HG03575 (cell line): ENCODE results near the gene TGM2.

Experiments used
- ATAC-seq: cut with Tn5 transposase; IDR thresholded peaks from one replicate; pipeline ENCODE4 v1.9.1; 2021; ENCODE audit not compliant: unreplicated experiment, insufficient number of reproducible peaks, low FRiP score; ENCODE audit errors: extremely low read depth

The TGM2 gene

DNA sequence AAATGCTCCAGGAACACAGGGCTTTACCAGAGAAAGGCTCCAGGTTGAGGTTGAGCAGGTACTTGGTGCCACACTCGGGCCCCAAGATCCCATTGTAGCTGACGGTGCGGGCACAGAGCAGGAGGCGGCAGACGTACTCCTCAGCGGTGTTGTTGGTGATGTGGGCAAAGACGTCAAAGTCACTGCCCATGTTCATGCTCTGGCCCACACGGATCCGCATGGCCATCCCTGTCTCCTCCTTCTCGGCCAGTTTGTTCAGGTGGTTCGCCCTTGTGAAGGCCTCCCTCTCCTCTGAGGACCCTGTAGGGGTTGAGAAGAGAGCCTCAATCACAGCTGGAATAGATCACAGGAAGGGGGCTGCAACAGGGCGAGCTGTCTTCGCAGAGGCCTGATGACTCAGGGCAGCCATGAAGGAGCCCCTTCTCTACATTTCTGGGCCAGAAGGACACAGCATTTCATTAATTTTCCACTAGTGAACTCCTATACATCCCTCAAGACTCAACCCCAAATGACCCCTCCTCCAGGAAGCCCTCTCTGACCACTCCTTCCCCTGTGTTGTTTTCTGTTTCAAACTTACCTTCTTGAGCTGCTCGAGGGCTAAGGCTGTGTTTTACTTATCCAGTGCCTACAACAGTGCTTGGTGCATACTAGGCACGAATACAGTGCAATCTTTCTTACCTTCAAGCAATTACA, 26.8 kb downstream of the TGM2 start:
- no peak for ATAC-seq

- ATAC-seq = no peak
Measured at GRCh38 chr20:38137441-38138037, 27.5 kb downstream of the TGM2 start.

DNA sequence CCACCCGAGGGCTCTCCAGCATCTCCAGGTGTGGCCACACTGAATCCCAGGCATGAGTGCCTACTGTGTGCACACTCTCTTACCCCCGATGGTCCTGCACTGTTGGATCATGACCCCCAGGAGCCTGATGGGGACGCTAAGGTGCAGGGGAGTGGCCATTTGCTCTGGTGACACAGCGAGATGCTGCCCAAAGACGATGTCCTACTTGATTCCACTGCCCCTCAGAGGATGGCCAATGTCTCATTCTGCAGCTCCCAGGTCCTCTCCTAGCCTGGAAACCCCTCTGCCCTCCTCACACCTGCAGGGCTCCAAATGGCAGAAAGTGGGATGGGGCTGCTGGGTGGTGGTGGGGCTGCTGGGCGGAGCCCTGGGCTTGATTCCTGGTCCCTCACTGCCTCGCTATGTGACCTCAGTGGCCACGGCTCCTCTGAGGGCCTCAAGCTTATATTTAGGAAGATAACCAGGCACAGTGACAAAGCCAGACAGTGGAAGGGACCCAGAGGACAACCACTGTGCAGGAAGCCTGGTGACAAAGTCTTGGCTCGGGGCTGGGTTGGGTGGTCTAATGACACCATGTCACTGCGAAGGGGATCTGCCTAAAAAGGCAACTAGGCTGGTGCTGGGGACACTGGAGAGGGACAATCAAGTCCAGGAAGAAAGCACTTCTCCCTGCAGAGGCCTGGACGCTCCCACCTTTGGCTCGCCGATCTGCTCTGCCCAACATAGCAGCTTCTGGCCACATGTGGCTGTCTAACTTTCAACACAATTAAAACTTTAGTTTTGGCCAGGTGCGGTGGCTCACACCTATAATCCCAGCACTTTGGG, 28.4 kb downstream of the TGM2 start:
- ATAC-seq = no peak

GRCh38 chr20:38135651-38136420, 29.2 kb downstream of the TGM2 start:
- no peak for ATAC-seq

DNA sequence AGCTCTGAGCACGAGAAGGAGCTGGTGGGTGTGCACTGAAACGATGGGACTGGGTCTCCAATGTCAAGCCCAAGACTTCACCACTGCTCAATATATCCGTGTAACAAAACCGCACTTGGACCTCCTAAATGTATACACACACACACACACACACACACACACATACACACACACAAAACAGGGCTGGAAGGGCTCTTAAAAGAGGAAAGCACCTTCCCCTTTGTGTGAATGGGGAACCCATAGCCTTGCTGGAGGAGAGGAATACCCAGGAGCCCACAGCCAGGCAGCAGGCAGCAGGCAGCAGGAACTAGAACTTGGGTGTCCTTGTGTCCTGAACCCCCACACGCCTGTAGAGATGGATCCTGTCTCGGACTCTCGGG, 29.8 kb downstream of the TGM2 start:
- no peak for ATAC-seq

- ATAC-seq = no peak
Measured at GRCh38 chr20:38134427-38135270, 30.4 kb downstream of the TGM2 start.

DNA sequence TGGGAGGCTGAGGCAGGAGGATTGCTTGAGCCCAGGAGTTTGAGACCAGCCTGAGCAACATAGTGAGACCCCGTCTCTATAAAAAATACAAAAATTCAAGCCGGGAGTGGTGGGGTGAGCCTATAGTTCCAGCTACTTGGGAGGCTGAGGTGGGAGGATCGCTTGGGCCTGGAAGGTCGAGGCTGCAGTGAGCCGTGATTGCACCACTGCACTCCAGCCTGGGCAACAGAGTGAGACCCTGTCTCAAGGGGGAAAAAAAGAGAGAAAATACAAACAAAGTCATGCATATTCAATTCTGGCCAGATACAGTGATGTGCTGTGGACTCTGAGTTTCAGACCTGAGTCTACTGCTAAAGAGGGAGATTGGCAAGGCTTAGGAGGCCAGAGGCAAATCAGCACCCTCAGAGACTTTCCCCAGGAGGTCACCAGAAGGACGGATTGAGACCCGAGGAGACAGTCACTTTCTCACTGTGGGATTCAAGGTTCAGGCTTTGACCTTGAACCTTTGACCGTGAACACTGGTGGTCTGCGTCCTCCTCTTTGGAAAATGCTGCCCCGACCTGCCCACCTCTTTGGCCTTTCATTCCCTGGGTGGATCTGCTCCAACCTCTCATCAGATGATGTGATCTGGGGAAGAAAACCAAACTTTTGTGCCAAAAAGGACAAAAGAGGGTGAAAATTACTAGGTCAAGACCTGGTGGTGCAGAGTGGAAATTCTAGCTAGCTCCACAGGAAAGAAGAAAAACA, 31.2 kb downstream of the TGM2 start:
- no peak for ATAC-seq

GRCh38 chr20:38132910-38133501, 32.1 kb downstream of the TGM2 start:
- no peak for ATAC-seq

DNA sequence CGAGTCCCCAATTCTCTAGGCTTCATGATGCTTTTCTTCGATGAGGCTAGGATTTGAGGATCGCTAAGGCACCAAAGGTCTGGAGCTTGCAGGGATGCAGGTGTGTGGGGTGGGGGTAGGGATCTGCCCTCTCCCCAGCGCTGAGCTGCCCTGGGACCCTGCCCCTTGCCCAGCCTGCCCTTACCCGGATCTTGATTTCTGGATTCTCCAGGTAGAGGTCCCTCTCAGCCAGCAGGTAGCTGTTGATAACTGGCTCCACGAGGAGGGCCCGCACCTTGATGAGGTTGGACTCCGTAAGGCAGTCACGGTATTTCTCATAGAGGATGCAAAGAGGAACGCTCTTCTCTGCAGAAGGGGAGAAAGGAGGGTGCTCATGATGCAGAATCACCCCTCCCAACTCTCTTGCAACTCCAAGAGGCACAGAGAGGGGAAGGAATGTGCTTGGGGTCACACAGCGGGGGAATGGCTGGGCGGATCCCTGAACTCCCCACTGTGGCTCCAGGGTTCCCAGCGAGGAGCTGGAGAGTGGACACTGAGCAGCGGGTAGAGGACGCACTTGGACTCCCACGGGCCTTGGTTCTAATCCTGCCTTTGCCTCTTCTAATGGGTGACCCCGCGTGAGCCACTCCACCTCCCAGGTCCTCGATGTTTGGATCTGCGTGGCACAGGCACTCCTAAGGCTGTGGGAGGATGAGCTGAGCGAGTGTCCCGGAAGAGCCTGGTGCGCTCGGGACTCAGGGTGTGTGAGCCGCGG, 32.7 kb downstream of the TGM2 start:
- ATAC-seq = no peak

- ATAC-seq = no peak
Measured at GRCh38 chr20:38131588-38132121, 33.4 kb downstream of the TGM2 start.

- no peak for ATAC-seq
Measured at GRCh38 chr20:38130687-38131587, 34.1 kb downstream of the TGM2 start.

GRCh38 chr20:38129893-38130609, 35.0 kb downstream of the TGM2 start:
- no peak for ATAC-seq

GRCh38 chr20:38129248-38129865, 35.7 kb downstream of the TGM2 start:
- ATAC-seq = no peak

DNA sequence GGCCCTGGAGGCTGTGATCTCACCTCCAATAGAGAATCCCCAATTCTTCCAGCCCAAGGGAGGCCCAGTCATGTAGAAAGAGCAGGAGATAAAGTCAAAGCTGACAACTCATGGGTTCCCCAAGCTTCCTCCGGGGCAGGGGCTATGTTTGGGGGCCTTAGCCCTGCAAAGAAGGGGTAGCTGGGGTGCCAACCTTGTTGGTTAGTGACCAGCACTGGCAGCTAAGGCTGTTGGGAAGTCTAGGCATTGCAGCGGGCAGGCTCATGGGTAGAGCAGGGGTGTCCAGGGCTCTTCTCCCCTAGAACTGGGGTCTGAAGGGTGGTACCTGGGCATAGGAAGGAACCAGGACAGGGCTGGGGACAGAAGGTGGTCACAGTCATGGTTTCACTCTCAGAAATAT, 36.4 kb downstream of the TGM2 start:
- ATAC-seq = no peak
